Body of pancreas (tissue), 4 donors: Measurements from ENCODE around the gene CDH4.

Experiments used
- CTCF ChIP-seq, 7 experiments: fragments of 450-650 bp in 4 of 7; fragments of 200-600 bp in 3 of 7; sonication (generic) in 3 of 7; IDR thresholded peaks; one replicate each; pipeline ENCODE4 v1.5.1; 2016 to 2019; ENCODE audit warnings: antibody characterized with exemption in 7 of 7
- POLR2A ChIP-seq, 3 donors: fragments of 450-650 bp; IDR thresholded peaks; one replicate each; pipeline ENCODE4 v1.6.1; 2016; ENCODE audit warnings: antibody characterized with exemption in 3 of 3, mild to moderate bottlenecking in 2 of 3

DNA sequence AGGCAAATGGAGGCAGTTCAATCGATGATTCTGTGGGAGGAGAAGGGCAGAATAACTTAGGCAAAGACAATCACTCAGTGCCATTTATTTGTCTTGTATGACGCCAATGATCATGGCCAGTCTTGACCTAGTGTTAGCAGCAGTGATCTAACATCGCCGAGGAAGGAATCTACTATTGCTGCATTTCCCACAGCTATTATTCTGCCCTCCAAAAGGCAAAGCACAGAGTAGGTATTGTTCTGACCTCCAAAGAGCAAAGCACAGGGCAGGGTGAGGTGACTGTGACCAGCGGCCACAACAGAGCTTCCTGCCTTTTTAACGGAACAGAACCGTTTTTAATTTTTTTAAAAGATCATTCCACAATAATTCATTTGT, 235.9 kb downstream of the CDH4 start:
- TF ChIP-seq CTCF (IDR thresholded peaks at IDR 0.05), result no peak
- no peak for TF ChIP-seq POLR2A (IDR thresholded peaks at IDR 0.05)
